ENCODE results near the gene ADH7.

DNA sequence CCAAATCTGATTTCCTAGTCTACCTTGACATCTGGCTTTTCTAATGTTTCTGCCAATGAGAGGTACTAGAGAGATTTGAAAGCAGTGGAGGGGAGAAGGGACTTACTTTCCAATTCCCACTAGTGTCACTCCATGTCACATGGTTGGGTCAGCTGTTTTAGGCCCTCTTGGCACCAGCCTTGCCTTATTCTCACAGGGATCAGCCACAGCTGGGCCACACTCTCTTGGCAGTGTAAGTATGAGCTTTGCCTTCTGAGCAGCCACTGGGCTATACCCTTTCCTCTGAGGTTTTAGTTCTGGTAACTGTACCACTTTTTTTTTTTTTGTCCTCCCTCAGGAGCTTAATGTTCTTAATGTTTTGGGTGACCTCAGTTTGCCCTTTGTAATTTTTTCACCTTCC is 72.4 kb downstream of the ADH7 start:
- TF ChIP-seq POLR2A (IDR thresholded peaks at IDR 0.05; ENCODE audit: low read depth, low read length): no peak
- TF ChIP-seq, protein P1, sequence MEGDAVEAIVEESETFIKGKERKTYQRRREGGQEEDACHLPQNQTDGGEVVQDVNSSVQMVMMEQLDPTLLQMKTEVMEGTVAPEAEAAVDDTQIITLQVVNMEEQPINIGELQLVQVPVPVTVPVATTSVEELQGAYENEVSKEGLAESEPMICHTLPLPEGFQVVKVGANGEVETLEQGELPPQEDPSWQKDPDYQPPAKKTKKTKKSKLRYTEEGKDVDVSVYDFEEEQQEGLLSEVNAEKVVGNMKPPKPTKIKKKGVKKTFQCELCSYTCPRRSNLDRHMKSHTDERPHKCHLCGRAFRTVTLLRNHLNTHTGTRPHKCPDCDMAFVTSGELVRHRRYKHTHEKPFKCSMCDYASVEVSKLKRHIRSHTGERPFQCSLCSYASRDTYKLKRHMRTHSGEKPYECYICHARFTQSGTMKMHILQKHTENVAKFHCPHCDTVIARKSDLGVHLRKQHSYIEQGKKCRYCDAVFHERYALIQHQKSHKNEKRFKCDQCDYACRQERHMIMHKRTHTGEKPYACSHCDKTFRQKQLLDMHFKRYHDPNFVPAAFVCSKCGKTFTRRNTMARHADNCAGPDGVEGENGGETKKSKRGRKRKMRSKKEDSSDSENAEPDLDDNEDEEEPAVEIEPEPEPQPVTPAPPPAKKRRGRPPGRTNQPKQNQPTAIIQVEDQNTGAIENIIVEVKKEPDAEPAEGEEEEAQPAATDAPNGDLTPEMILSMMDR (conservative IDR thresholded peaks at IDR 0.05; ENCODE audit: low read depth, low read length): no peak
- TF ChIP-seq CEBPB (IDR thresholded peaks at IDR 0.05; ENCODE audit: low read depth, low read length): no peak
- TF ChIP-seq RCOR1 (IDR thresholded peaks at IDR 0.05; ENCODE audit: insufficient replicate concordance, low read length): no peak
- no peak for TF ChIP-seq MAZ (IDR thresholded peaks at IDR 0.05; ENCODE audit: borderline replicate concordance, low read depth, low read length)
- TF ChIP-seq RFX5 (IDR thresholded peaks at IDR 0.05; ENCODE audit: low read depth, low read length): no peak
- TF ChIP-seq FOS (IDR thresholded peaks at IDR 0.05; ENCODE audit: low read depth, low read length): no peak
- TF ChIP-seq SMC3 (IDR thresholded peaks at IDR 0.05; ENCODE audit: low read depth, low read length): no peak
- no peak for TF ChIP-seq CHD1 (IDR thresholded peaks at IDR 0.05; ENCODE audit: low read depth, low read length)
- TF ChIP-seq, protein P2, sequence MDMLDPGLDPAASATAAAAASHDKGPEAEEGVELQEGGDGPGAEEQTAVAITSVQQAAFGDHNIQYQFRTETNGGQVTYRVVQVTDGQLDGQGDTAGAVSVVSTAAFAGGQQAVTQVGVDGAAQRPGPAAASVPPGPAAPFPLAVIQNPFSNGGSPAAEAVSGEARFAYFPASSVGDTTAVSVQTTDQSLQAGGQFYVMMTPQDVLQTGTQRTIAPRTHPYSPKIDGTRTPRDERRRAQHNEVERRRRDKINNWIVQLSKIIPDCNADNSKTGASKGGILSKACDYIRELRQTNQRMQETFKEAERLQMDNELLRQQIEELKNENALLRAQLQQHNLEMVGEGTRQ (IDR thresholded peaks at IDR 0.05; ENCODE audit: low read depth, low read length): no peak
- TF ChIP-seq, protein P3, sequence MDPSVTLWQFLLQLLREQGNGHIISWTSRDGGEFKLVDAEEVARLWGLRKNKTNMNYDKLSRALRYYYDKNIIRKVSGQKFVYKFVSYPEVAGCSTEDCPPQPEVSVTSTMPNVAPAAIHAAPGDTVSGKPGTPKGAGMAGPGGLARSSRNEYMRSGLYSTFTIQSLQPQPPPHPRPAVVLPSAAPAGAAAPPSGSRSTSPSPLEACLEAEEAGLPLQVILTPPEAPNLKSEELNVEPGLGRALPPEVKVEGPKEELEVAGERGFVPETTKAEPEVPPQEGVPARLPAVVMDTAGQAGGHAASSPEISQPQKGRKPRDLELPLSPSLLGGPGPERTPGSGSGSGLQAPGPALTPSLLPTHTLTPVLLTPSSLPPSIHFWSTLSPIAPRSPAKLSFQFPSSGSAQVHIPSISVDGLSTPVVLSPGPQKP (IDR thresholded peaks at IDR 0.05; ENCODE audit: borderline replicate concordance, low read depth, low read length): no peak
- no peak for TF ChIP-seq MAFK (IDR thresholded peaks at IDR 0.05; ENCODE audit: low read depth, low read length)
- TF ChIP-seq MXI1 (IDR thresholded peaks at IDR 0.05; ENCODE audit: borderline replicate concordance, low read depth, low read length): no peak
